SHP77 treated with DMSO at 0.1 percent for 48 hours (cell line): Measurements from ENCODE around the gene GRHL1.
"Not testable (repeated sequence)": the region's sequence is repeated elsewhere in the genome, so short reads cannot be mapped to it uniquely, and the experiment has no call there.

ENCODE experiments used
- DNase-seq: peaks from one replicate; lab custom pipeline; 2025; lab: John Stamatoyannopoulos, UW

GRHL1 gene

GRCh38 chr2:9951522-9952285, at the start of gene GRHL1:
GRHL1 (plus strand) TSS chr2:9951693; CDS start chr2:9951834, 141 bp downstream.
- DNase-seq: peak; percentile 88

- no peak for DNase-seq
Measured at GRCh38 chr2:9905413-9905812, 46.1 kb upstream of the GRHL1 start.

- DNase-seq: no peak
Measured at GRCh38 chr2:9907402-9907801, 44.1 kb upstream of the GRHL1 start.

- no peak for DNase-seq
Measured at GRCh38 chr2:9908639-9909038, 42.9 kb upstream of the GRHL1 start.

- DNase-seq: no peak
Measured at GRCh38 chr2:9909106-9909505, 42.4 kb upstream of the GRHL1 start.

GRCh38 chr2:9910699-9911098, 40.8 kb upstream of the GRHL1 start:
- no peak for DNase-seq

GRCh38 chr2:9912468-9912867, 39.0 kb upstream of the GRHL1 start:
- DNase-seq: no peak

GRCh38 chr2:9914384-9915065, 37.0 kb upstream of the GRHL1 start:
- DNase-seq: no peak

- DNase-seq: no peak
Measured at GRCh38 chr2:9918275-9918674, 33.2 kb upstream of the GRHL1 start.

- DNase-seq: no peak
Measured at GRCh38 chr2:9919512-9919911, 32.0 kb upstream of the GRHL1 start.

- not testable (repeated sequence) for DNase-seq
Measured at GRCh38 chr2:9927020-9927419, 24.5 kb upstream of the GRHL1 start.

- no peak for DNase-seq
Measured at GRCh38 chr2:9937258-9937657, 14.2 kb upstream of the GRHL1 start.

- no peak for DNase-seq
Measured at GRCh38 chr2:9937968-9938367, 13.5 kb upstream of the GRHL1 start.

GRCh38 chr2:9939587-9940485, 11.7 kb upstream of the GRHL1 start:
- DNase-seq: no peak

GRCh38 chr2:9941196-9941995, 10.1 kb upstream of the GRHL1 start:
- DNase-seq: no peak

GRCh38 chr2:9941996-9942390, 9.5 kb upstream of the GRHL1 start:
- no peak for DNase-seq

- DNase-seq: no peak
Measured at GRCh38 chr2:9944330-9944758, 7.1 kb upstream of the GRHL1 start.

GRCh38 chr2:9945596-9945995, 5.9 kb upstream of the GRHL1 start:
- DNase-seq: no peak

- DNase-seq: no peak
Measured at GRCh38 chr2:9946076-9946475, 5.4 kb upstream of the GRHL1 start.

- no peak for DNase-seq
Measured at GRCh38 chr2:9946818-9947217, 4.7 kb upstream of the GRHL1 start.

- no peak for DNase-seq
Measured at GRCh38 chr2:9948721-9949120, 2.8 kb upstream of the GRHL1 start.
